Stimulated activated CD4-positive, alpha-beta T cell treated with anti-CD3 and anti-CD28 coated beads, Interleukin-1b, Interleukin-23, amount 100 ng/mL, for 1 hour (primary cell): ENCODE data around the gene CASP9.
A peak's percentile ranks its signal among the peaks of the same experiment; 100 is the strongest.
"Not testable (repeated sequence)": the region's sequence is repeated elsewhere in the genome, so short reads cannot be mapped to it uniquely, and the experiment has no call there.

Experiments
- DNase-seq, 2 donors: peaks; one replicate each; pipeline ENCODE4 v3.0.0-alpha.2; 2020; ENCODE audit warnings: low read depth in 2 of 2

The CASP9 gene

GRCh38 chr1:15525050-15526020 lies 1.3 kb upstream of the CASP9 start:
- no peak for DNase-seq

- DNase-seq: peak; percentile 100
Measured at GRCh38 chr1:15524283-15525049, 451 bp upstream of the CASP9 start.

GRCh38 chr1:15523104-15524020 lies 653 bp downstream of the CASP9 start:
- no peak for DNase-seq

GRCh38 chr1:15522551-15522950 lies 1.5 kb downstream of the CASP9 start:
- DNase-seq: no peak

GRCh38 chr1:15521206-15521906 lies 2.7 kb downstream of the CASP9 start:
- not testable (repeated sequence) for DNase-seq

- DNase-seq: no peak
Measured at GRCh38 chr1:15519625-15520024, 4.4 kb downstream of the CASP9 start.

GRCh38 chr1:15515022-15515663 lies 8.9 kb downstream of the CASP9 start:
- no peak for DNase-seq

GRCh38 chr1:15514557-15514956 lies 9.5 kb downstream of the CASP9 start:
- not testable (repeated sequence) for DNase-seq

GRCh38 chr1:15513919-15514318 lies 10.1 kb downstream of the CASP9 start:
- no peak for DNase-seq

GRCh38 chr1:15513192-15513591 lies 10.8 kb downstream of the CASP9 start:
- DNase-seq: no peak

GRCh38 chr1:15510611-15511405 lies 13.2 kb downstream of the CASP9 start:
- no peak for DNase-seq

GRCh38 chr1:15509586-15509985 lies 14.4 kb downstream of the CASP9 start:
- no peak for DNase-seq

GRCh38 chr1:15508700-15509487 lies 15.1 kb downstream of the CASP9 start:
- no peak for DNase-seq

GRCh38 chr1:15507278-15507677 lies 16.7 kb downstream of the CASP9 start:
- no peak for DNase-seq

- no peak for DNase-seq
Measured at GRCh38 chr1:15506831-15507230, 17.2 kb downstream of the CASP9 start.

- no peak for DNase-seq
Measured at GRCh38 chr1:15504436-15504835, 19.6 kb downstream of the CASP9 start.

GRCh38 chr1:15501208-15502032 lies 22.6 kb downstream of the CASP9 start:
- peak in 1 of 2 donors; percentile 24 for DNase-seq
